ENCODE results near the gene LRRC7.
A peak's percentile ranks its signal among the peaks of the same experiment; 100 is the strongest.

Gene LRRC7

GRCh38 chr1:69567652-69568420, at the start of gene LRRC7:
LRRC7 (plus strand) TSS chr1:69567922; CDS start chr1:69568640, 718 bp downstream.
- DNase-seq (ENCODE audit: extremely low read depth, low read depth) = no peak
- TF ChIP-seq, protein P1, sequence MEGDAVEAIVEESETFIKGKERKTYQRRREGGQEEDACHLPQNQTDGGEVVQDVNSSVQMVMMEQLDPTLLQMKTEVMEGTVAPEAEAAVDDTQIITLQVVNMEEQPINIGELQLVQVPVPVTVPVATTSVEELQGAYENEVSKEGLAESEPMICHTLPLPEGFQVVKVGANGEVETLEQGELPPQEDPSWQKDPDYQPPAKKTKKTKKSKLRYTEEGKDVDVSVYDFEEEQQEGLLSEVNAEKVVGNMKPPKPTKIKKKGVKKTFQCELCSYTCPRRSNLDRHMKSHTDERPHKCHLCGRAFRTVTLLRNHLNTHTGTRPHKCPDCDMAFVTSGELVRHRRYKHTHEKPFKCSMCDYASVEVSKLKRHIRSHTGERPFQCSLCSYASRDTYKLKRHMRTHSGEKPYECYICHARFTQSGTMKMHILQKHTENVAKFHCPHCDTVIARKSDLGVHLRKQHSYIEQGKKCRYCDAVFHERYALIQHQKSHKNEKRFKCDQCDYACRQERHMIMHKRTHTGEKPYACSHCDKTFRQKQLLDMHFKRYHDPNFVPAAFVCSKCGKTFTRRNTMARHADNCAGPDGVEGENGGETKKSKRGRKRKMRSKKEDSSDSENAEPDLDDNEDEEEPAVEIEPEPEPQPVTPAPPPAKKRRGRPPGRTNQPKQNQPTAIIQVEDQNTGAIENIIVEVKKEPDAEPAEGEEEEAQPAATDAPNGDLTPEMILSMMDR (IDR thresholded peaks at IDR 0.05; ENCODE audit: low read depth, low read length) = no peak

- DNase-seq (ENCODE audit: extremely low read depth, low read depth) = no peak
- TF ChIP-seq, protein P1 (IDR thresholded peaks at IDR 0.05; ENCODE audit: low read depth, low read length) = no peak
These were observed 48.7 kb upstream of the LRRC7 start for GRCh38 chr1:69519006-69519405.

- no peak for DNase-seq (ENCODE audit: extremely low read depth, low read depth)
- TF ChIP-seq, protein P1 (IDR thresholded peaks at IDR 0.05; ENCODE audit: low read depth, low read length) = no peak
These were observed 47.4 kb upstream of the LRRC7 start for GRCh38 chr1:69520326-69520725.

GRCh38 chr1:69523032-69523431, 44.7 kb upstream of the LRRC7 start:
- TF ChIP-seq, protein P1 (IDR thresholded peaks at IDR 0.05; ENCODE audit: low read depth, low read length) = no peak

DNA sequence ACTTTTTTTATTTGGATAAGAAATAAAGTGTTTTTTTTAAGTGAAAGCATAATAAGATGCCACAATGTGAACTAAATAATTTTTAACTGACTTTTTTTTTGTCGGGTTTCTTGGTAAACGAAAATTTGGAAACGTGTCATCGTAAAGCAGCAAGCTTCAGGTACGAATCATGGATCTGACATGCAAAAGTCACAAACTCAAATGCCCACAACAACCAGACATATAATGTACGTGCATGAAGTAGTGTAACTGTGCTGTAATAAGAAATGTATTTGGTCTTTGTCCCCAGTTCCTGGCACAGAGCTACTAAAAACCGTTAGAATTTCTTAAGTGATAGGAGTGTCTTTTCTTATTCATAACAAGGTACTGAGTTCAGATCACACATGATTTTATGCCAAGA, 44.3 kb upstream of the LRRC7 start:
- DNase-seq (ENCODE audit: extremely low read depth, low read depth) = no peak
- TF ChIP-seq, protein P1 (IDR thresholded peaks at IDR 0.05; ENCODE audit: low read depth, low read length) = no peak

More at GRCh38 chr1:69523032-69523431, 44.7 kb upstream of the LRRC7 start:
- DNase-seq (ENCODE audit: extremely low read depth, low read depth) = peak; percentile 67

- TF ChIP-seq, protein P1 (IDR thresholded peaks at IDR 0.05; ENCODE audit: low read depth, low read length) = no peak
- DNase-seq (ENCODE audit: extremely low read depth, low read depth) = no peak
These were observed 43.7 kb upstream of the LRRC7 start for GRCh38 chr1:69524015-69524414.

- TF ChIP-seq, protein P1 (IDR thresholded peaks at IDR 0.05; ENCODE audit: low read depth, low read length) = no peak
- no peak for DNase-seq (ENCODE audit: extremely low read depth, low read depth)
These were observed 40.4 kb upstream of the LRRC7 start for GRCh38 chr1:69527273-69527672.

Measured in AG09319 (cell line).